RKO (cell line): Measurements from ENCODE around the gene ARHGAP31.
"Not testable (repeated sequence)": the region's sequence is repeated elsewhere in the genome, so short reads cannot be mapped to it uniquely, and the experiment has no call there.

ENCODE experiments used
- DNase-seq: peaks from one replicate; pipeline ENCODE4 v3.0.0-alpha.2; 2016; ENCODE audit warnings: low spot score

Gene ARHGAP31

GRCh38 chr3:119293871-119294695, at the start of gene ARHGAP31:
TSS of gene ARHGAP31 (plus strand) at chr3:119294383. CDS start at chr3:119294905, 522 bp downstream.
- DNase-seq = peak; percentile 86

- DNase-seq = no peak
Observed at GRCh38 chr3:119245778-119246177, 48.4 kb upstream of the ARHGAP31 start.

- no peak for DNase-seq
Observed at GRCh38 chr3:119255214-119255613, 39.0 kb upstream of the ARHGAP31 start.

- no peak for DNase-seq
Observed at GRCh38 chr3:119257111-119257510, 37.1 kb upstream of the ARHGAP31 start.

GRCh38 chr3:119257654-119258410, 36.4 kb upstream of the ARHGAP31 start:
- DNase-seq = no peak

GRCh38 chr3:119258915-119259314, 35.3 kb upstream of the ARHGAP31 start:
- no peak for DNase-seq

GRCh38 chr3:119259821-119260220, 34.4 kb upstream of the ARHGAP31 start:
- DNase-seq = no peak

- DNase-seq = no peak
Observed at GRCh38 chr3:119261055-119261454, 33.1 kb upstream of the ARHGAP31 start.

- DNase-seq = not testable (repeated sequence)
Observed at GRCh38 chr3:119270212-119270611, 24.0 kb upstream of the ARHGAP31 start.

- no peak for DNase-seq
Observed at GRCh38 chr3:119276680-119277079, 17.5 kb upstream of the ARHGAP31 start.

GRCh38 chr3:119279101-119279554, 15.1 kb upstream of the ARHGAP31 start:
- DNase-seq = no peak

- DNase-seq = no peak
Observed at GRCh38 chr3:119279584-119280243, 14.5 kb upstream of the ARHGAP31 start.

- no peak for DNase-seq
Observed at GRCh38 chr3:119288669-119289403, 5.3 kb upstream of the ARHGAP31 start.

- DNase-seq = no peak
Observed at GRCh38 chr3:119289404-119289770, 4.8 kb upstream of the ARHGAP31 start.

- DNase-seq = no peak
Observed at GRCh38 chr3:119290613-119291012, 3.6 kb upstream of the ARHGAP31 start.

- no peak for DNase-seq
Observed at GRCh38 chr3:119291062-119291700, 3.0 kb upstream of the ARHGAP31 start.

- no peak for DNase-seq
Observed at GRCh38 chr3:119292666-119293065, 1.5 kb upstream of the ARHGAP31 start.

- peak; percentile 13 for DNase-seq
Observed at GRCh38 chr3:119293105-119293870, 895 bp upstream of the ARHGAP31 start.

GRCh38 chr3:119294696-119295671, 801 bp downstream of the ARHGAP31 start:
- DNase-seq = peak; percentile 70
